ENCODE data around the gene CCBE1. TPM values are rescaled to one million over a fixed set of nuclear protein-coding genes. Genes with fewer than 3 reads are reported as not detected.

Gene CCBE1
- polyA plus RNA-seq, 3 donors, result 33.4 to 39.4 (median 34.8) TPM

- no peak for DNase-seq (ENCODE audit: low read depth in 3 of 3, low spot score in 2 of 3)
Measured at GRCh38 chr18:59577386-59577655, 119.9 kb downstream of the CCBE1 start.

GRCh38 chr18:59576541-59577385, 120.5 kb downstream of the CCBE1 start:
- no peak for DNase-seq (ENCODE audit: low read depth in 3 of 3, low spot score in 2 of 3)

GRCh38 chr18:59575995-59576394, 121.2 kb downstream of the CCBE1 start:
- DNase-seq (ENCODE audit: low read depth in 3 of 3, low spot score in 2 of 3), result no peak

GRCh38 chr18:59573962-59574361, 123.3 kb downstream of the CCBE1 start:
- DNase-seq (ENCODE audit: low read depth in 3 of 3, low spot score in 2 of 3), result no peak

DNA sequence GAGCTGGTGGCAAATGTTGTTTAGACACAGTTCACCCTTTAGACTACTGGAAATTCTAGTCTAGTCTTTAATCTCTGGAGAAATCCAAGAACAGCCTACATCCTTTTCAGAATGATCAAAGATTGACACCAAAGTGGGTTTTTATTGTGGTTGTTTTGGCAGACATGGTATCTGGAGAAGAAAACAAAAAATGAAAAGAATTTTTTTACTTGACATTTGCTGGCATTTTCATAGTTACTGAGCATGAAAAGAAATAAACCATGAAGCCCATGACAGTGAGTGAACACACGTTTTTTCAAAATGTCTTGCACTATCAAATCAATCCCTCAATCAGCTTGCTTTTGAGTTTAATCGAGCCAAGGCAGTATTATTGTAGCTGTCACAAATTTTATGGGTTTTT, 125.3 kb downstream of the CCBE1 start:
- no peak for DNase-seq (ENCODE audit: low read depth in 3 of 3, low spot score in 2 of 3)

GRCh38 chr18:59570796-59571195, 126.4 kb downstream of the CCBE1 start:
- no peak for DNase-seq (ENCODE audit: low read depth in 3 of 3, low spot score in 2 of 3)

DNA sequence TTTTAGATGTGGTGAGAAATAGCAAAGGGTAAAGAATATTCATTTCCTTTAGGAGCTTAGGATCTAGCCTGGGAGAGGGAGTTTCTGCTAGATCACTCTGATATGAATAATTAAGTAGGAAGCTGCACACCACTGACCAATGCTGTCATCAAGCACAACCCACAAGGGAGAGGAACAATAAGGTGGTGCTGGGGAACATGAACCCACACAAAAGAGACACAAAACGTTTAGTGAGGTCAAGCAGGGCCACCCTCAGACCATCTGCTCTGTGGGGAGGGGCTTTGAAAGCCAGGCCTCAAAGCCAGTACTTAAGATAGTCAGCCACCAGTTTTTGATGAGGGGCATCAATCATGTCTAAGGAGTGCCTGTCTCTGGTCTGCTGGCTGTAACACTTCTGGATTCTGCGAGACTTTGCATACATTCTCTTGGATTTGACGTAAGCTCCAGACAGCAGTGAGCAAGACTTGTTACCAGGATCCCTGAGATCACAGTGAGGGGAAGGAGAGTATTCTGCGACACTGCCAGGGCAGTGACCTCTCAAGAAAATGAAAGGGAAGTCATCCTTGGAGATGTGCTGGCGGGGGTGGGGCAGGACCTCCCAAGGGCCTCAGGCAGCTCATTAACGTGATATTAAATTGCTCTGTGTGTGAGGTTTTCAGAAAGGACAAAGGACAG, 127.0 kb downstream of the CCBE1 start:
- no peak for DNase-seq (ENCODE audit: low read depth in 3 of 3, low spot score in 2 of 3)

DNA sequence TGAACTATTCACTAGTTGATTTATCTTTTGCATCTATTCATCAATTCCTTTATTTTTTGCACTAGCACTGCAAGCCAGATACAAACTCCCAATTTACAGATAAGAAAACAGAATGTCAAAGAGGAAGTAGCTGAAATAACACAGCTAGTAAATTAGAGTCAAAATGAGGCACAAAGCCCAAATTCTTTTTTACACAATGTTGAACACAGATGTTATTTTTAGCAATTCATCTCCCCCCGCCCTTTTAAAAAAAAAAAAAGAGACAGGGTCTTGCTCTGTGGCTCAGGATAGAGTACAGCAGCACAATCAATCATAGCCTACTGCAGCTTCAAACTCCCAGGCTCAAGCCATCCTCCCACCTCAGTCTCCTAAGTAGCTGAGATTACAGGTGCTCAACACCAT, 127.8 kb downstream of the CCBE1 start:
- DNase-seq (ENCODE audit: low read depth in 3 of 3, low spot score in 2 of 3), result no peak

GRCh38 chr18:59567431-59567830, 129.8 kb downstream of the CCBE1 start:
- no peak for DNase-seq (ENCODE audit: low read depth in 3 of 3, low spot score in 2 of 3)

- DNase-seq (ENCODE audit: low read depth in 3 of 3, low spot score in 2 of 3), result no peak
Measured at GRCh38 chr18:59566533-59566971, 130.7 kb downstream of the CCBE1 start.

DNA sequence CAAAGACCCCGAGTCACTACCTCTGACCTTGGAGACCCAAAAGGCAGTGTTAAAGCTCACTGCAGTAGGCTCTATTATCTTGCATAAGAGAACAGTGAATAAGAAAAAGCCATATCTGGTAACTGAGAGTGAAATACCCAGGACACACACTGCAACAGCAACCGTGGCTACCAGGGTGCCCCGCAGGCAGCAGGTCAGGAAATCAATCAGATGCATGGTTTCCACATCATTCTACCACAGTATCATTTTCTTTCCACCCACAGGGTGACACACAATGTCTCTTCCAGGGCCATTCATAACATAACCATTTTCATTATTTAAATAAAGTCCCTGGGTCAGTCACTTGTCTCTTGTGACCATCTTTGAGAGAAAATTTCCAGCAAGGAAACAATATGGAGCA, 131.3 kb downstream of the CCBE1 start:
- DNase-seq (ENCODE audit: low read depth in 3 of 3, low spot score in 2 of 3), result no peak

GRCh38 chr18:59564561-59564960, 132.7 kb downstream of the CCBE1 start:
- DNase-seq (ENCODE audit: low read depth in 3 of 3, low spot score in 2 of 3), result no peak

DNA sequence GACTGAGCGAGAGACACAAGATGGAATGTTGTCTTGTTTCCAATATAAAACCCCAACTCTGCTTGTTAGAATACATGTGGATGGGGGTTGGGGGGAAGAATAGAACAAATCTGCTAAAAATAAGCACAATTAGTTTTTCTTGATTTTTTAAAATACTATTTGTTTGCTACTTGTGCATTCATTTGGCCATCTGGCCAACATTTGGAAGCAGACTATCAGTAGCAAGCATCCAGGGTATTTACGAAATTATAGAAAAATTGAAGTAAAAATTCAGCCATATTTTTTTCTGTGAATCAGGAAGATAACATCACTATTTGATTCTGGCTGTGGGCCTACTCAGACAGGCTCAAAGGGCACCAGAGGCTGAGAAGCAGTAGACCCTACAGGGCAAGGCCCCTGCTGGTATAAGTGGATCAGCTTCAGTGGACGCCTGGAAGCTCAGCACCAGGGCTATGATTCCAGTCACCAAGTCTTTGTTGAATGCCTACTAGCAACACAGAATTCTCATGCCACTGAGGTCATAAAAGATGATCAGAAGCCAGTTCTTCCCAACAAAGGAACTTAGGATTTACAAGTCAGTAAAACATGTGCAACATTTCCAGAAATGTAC, 133.9 kb downstream of the CCBE1 start:
- DNase-seq (ENCODE audit: low read depth in 3 of 3, low spot score in 2 of 3), result no peak

DNA sequence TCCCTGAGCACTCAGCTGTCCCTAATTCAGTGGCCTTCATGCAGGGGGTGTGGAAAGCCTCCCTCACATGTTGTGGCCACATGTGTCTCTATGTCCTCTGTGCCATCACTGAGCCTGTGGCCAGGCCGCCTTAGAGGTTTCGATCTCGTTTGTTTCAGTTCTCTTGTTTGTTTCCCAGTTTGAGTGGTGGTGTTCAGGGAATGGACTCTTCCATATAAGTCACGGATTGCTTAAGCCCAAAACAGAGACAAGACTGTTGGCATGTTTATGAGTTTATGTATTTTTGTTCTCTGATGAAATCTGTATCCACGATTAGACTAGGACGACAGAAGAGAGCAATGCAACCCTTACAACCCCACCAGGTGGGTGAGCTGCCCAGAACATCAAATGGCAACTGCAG, 134.5 kb downstream of the CCBE1 start:
- DNase-seq (ENCODE audit: low read depth in 3 of 3, low spot score in 2 of 3), result no peak

- DNase-seq (ENCODE audit: low read depth in 3 of 3, low spot score in 2 of 3), result no peak
Measured at GRCh38 chr18:59561612-59562011, 135.6 kb downstream of the CCBE1 start.

DNA sequence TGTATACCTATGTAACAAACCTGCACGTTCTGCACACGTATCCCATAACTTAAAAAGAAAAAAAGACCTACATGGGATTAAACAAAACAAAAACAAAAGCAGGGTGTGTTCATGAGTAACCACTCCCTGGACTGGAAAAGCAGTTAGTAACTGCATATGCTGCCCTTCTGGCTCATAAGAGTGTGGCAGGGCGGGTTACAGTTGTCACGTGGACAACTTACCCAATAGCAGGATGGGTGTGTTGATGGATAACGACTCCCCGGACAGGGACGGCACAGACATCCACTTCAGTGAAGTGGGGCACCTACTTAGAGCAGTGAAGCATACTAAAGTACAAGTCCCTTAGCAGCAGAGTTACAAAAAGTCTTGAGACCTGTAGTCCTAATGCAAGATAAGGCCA, 136.7 kb downstream of the CCBE1 start:
- DNase-seq (ENCODE audit: low read depth in 3 of 3, low spot score in 2 of 3), result no peak

DNA sequence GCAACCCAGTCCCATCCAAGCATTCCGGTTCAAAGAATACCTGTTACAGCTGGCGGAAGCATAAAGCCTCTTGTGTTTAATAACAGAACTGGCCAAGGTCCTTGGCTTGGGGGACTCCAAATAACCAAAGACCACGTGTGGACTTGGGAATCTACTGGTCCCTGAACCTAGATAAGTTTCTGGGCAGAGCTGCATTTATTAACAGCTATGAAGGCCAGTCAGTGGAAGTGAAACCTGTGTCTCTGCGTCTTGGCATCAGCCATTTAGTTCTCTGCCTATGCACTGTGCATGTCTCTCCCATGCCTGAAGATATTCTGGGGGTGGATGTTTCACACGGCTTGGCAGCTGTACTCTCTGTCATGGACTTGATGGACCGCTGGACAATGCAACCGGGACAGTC, 137.7 kb downstream of the CCBE1 start:
- DNase-seq (ENCODE audit: low read depth in 3 of 3, low spot score in 2 of 3), result no peak

DNA sequence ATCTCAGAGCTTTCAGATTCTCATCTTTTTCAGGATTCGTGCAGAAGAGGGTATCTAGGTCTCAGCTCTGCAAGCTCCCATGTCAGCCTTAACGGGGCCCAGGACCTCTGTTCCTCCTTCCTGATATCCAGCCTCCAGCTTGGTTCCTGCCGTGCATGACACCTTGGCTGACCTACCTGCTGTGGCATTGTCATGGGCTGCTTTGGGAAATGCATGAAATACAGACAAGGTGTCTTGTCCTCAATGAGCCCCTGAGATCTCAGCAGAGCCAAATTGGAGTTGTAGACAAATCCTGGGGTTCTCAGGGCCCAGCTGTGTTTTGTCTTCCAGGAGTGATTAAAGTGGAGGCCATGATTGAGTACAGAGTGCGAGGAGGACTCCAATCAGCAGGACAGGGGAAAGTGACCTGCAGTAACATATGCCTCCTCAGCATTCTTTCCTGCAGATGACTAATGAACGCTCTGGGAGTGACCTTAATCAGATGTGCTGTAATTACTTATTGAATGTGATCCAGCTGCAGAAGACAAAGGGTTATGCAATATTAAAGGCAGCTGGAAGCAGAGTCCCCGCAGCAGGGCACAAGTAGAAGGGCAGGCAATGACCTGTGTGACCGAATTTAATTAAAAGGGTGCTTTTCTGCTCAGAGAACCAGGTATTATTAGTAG, 141.1 kb downstream of the CCBE1 start:
- no peak for DNase-seq (ENCODE audit: low read depth in 3 of 3, low spot score in 2 of 3)

DNA sequence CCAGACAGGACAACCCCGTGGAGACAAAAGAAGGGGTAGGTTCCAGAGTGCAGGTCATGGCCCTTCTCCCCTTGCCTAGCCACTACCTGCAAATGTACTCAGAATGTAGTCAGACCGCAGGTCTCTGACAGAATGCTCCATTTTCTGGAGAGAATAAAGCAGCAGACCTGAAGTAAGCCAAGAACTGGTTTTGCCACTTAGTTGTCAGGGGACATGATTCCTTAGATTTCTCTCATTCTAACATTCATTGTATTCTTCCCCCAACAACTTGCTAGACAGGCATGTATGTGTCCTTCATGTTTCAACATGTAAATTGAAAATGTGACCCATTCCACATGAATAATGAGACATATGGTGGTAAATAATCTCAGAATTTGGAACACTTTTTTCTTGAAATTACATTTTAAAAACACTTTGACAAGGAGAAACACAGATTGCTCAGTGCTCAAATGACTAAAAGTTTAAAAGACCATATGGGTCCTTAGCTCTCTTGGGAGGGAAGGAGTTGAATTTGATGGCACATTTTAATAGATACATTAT, 142.4 kb downstream of the CCBE1 start:
- no peak for DNase-seq (ENCODE audit: low read depth in 3 of 3, low spot score in 2 of 3)

DNA sequence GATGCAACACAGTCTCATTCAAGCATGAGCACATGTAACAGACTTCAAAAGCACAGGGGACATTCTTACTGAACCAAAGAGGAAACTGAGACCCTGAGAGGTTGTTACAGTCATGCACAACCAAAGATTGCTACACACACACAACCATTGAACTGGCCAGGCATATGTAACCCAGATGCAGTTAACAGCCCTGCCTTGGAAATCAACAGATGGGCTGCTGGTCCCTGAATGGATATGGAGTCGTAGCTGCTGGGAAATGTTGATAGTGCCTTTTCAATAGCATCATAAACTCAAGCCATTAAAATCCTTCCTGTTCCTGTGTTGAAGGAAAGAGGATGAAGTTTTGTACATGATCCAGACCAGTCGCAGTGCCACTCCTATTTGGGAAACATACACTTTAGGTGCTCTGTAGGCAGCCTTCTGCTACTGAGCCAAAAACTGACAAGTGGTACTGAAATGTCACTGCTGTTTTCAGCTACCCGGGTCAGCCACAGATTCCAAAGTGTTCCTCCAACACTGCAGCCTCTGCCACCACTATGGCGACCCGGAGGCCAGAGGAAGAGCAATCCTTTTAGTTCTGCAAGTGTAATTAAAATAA, 143.9 kb downstream of the CCBE1 start:
- DNase-seq (ENCODE audit: low read depth in 3 of 3, low spot score in 2 of 3), result no peak

All from right renal cortex interstitium (tissue), 3 donors.